Lower leg skin (tissue), 3 donors: ENCODE results near the gene C16orf90.

ENCODE experiments used
- CTCF ChIP-seq, 3 donors: fragments of 450-650 bp; IDR thresholded peaks; one replicate each; pipeline ENCODE4 v1.5.1; 2016; ENCODE audit warnings: antibody characterized with exemption in 3 of 3, mild to moderate bottlenecking in 3 of 3, moderate library complexity in 2 of 3
- POLR2A ChIP-seq, 2 donors: fragments of 450-650 bp; IDR thresholded peaks; one replicate each; pipeline ENCODE4 v1.6.1; 2016 to 2017; ENCODE audit warnings: antibody characterized with exemption in 2 of 2, mild to moderate bottlenecking in 1 of 2, moderate library complexity in 1 of 2

GRCh38 chr16:3538222-3538621 is 42.9 kb upstream of the C16orf90 start:
- no peak for TF ChIP-seq CTCF (IDR thresholded peaks at IDR 0.05)
- TF ChIP-seq POLR2A (IDR thresholded peaks at IDR 0.05) = no peak
